GM18909 (cell line): ENCODE measurements around the gene IQCK.

Source experiments
- ATAC-seq: cut with Tn5 transposase; IDR thresholded peaks from one replicate; pipeline ENCODE4 v1.9.1; 2021; ENCODE audit warnings: mild to moderate bottlenecking; ENCODE audit not compliant: unreplicated experiment, poor library complexity

Gene IQCK

DNA sequence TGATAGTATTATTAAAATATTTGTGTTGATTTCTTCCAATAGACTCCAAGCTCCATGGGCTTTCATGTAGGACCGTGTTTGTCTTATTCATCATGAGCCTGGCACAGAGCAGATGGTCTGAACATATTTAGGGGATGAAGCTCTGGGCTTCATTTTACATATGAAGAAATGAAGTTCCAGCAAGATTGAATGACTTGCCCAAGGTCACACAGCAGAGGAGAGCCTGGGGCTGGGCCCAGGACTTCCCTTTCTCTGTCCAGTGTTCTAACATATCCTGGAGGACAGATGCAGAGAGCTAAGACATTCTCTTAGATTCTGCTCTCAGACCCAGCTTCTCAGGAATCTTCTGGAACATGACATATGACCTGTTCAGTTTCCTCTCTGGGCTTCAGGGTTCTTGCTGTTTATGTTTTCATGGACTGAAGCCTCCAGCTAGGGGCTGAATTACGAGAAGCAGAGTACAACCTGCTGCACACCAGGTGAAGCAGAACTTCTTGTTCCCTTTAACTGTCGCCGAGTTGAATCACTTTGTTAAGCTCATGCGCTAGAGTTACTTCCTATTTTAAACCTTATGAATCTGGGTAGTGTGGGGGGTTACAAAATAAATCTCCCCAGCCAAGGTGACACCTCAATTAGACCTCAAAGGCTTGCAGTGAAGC is 113.0 kb downstream of the IQCK start:
- no peak for ATAC-seq

DNA sequence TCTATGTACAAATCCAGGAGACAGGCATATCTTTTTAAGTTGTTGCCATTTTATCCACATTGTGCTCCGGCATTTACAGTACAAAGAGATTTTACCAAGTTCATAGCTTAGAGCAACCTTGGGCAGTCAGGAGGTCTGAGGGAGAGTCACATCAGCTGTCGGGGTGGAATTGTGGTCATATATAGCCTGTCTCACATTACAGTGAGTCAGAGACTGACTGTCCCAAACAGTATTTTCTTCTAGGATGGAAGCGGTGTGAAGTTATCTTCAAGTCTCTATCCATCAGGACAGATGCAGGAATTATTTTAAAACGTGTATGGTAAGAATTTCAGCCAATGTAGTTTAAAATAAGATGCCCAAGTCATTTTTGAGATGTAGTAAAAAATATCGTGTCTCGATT is 113.6 kb downstream of the IQCK start:
- no peak for ATAC-seq

DNA sequence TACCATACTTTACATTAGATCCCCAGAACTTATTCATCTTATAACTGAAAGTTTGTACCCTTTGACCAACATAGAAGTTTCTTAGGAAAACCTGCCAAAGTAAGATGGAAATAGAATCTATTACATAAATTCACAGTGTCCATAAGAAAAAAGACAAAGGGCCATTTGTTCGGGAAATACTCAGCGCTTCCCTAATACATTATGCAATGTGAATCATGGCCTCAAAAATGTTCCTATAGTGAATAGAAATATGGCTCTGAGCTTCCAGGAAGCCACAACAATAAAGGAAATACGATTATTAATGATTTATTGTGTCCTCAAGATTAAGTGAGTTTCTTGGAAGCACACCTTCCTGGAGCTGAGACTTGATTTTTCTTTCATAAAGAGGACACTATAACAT is 115.1 kb downstream of the IQCK start:
- no peak for ATAC-seq

- no peak for ATAC-seq
Measured at GRCh38 chr16:19833581-19833980, 115.5 kb downstream of the IQCK start.

GRCh38 chr16:19835196-19835595 is 117.1 kb downstream of the IQCK start:
- ATAC-seq, result no peak

GRCh38 chr16:19835968-19836421 is 117.9 kb downstream of the IQCK start:
- no peak for ATAC-seq

DNA sequence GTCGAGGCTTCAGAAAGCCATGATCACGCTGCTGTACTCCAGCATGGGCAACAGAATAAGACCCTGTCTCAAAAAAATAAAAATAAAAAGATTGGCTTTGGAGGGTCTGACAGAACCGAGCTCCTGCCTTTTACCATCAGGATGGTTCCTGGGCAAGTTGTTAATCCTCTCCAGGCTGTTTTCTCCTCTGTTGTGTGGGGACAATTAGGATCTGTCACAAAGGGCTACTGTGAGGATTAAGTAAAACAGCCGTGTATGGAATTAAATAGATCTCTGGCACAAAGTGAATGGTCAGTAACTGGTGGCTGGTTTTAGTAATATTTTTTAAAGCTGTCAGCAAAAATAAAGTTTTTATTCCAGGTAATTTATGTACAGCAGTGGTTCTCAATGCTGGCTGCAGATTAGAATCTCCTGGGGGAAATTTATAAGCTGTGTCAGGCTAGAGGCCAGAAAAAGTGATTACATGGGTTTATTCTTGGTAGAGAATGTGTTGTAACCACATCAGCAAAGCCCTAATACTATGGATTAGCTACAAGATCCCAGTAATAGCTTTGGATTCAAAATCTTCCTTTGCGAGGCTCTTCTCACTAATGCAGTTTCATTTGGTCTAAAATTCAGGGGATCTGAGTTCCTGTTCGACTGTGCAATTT is 119.4 kb downstream of the IQCK start:
- ATAC-seq, result no peak

GRCh38 chr16:19837984-19838707 is 120.1 kb downstream of the IQCK start:
- ATAC-seq, result no peak

DNA sequence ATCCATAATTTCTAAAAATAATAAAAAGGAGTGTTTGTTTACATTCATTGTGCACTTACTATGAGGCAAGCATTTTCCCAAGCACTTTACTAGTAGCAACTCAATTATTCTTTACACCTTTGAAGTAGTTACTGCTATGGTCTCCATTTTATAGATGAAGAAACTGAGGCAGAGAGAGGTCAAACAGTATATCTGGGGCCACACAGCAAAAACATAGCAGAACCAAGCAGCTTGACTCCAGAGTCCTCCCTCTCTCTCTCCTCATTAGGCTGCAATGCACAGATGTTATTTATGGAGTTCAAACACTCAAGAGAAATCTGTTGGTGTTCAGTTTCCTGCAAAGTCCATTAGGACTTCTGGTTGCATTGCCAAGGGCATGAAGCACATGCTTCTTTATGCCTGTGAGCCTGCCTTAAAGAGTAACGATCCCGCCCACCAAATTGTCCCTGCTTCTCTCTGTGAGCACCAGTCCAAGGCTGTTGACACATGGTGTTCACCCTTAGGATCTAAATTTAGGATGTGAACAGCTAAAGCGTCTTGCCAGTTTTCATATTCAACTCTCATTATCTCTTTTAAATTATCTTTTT is 122.5 kb downstream of the IQCK start:
- ATAC-seq, result no peak

DNA sequence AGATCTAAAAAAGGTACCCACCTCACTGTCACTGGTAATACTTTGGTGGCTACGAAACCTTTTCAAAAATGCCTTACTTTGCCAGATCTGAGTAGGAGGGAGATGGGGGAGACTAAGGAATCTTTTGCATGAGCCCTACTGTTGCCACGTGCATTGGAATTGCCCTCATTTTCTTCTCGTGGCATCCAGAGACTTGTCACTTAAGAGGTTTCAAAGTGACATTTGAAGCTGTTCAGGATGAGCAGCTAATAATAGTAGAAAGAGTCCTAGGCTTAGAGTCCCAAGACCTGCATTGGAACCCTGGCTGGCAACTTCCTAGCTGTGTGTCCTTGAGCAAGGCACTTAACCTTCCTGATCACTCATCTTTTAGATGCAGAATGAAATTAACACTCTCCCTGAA is 123.1 kb downstream of the IQCK start:
- no peak for ATAC-seq

GRCh38 chr16:19842426-19843157 is 124.5 kb downstream of the IQCK start:
- ATAC-seq, result no peak

DNA sequence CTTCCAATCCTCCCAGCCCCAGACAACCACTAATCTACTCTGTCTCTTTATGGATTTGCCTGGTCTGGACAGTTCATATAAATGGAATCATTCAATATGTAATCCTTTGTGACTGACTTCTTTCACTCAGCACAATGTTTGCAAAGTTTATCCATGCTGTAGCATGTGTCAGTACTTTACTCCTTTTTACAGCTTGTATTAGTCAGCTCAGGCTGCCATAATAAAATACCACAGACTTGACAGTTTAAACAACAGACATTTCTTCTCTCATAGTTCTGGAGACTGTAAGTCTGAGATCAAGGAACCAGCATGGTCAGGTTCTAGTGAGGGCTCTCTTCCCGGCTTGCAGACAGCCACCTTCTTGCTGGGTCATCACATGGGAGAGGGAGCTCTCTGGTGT is 125.3 kb downstream of the IQCK start:
- ATAC-seq, result no peak

DNA sequence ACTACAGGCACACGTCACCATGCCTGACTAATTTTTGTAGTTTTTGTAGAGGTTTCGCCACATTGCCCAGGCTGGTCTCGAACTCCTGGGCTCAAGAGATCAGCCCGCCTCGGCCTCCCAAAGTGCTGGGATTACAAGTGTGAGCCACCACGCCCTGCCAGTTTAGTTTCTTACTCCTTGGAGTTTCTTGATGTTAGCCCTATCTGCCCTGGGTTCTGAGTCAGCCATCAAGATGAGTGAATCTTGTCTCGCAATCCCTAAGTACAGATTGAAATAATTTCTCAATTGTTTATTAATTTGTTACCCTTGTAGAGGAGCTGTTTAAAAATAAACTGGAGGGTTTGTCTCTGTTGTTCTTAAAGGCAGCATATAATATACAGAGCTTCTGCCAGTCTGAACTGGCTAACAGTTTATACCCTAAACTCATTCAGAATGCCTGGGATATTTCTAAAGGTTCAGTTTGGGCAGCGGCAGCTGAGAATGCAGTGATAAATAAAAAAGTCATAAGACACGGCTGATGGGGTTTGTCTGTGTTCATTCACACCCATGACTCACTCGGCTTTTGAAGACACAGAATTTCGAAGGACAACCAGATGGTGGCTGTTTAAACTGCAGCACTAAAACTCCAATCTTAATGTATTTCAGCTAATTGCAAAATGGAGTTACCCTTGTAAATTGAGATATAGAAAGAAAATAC is 127.0 kb downstream of the IQCK start:
- no peak for ATAC-seq

- ATAC-seq, result no peak
Measured at GRCh38 chr16:19846436-19846835, 128.4 kb downstream of the IQCK start.

DNA sequence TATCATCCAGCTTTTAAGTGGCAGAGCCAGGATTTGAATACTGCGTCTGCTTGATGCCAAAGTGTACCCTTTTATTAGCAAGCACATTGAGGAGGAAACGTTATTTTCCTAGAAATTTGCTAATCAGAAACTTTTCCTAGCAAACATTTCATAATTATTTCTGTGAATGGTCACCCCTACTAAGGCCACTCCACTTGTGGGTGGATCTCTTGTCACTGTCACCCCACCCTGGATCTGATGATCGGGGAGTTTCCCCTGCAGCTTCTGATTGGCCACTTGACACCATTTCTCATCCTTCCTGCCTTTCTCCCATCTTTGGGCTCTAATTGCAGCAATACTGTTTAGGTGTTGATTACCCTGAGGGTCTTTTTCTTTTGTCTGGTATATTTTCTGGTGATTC is 130.7 kb downstream of the IQCK start:
- ATAC-seq, result no peak

DNA sequence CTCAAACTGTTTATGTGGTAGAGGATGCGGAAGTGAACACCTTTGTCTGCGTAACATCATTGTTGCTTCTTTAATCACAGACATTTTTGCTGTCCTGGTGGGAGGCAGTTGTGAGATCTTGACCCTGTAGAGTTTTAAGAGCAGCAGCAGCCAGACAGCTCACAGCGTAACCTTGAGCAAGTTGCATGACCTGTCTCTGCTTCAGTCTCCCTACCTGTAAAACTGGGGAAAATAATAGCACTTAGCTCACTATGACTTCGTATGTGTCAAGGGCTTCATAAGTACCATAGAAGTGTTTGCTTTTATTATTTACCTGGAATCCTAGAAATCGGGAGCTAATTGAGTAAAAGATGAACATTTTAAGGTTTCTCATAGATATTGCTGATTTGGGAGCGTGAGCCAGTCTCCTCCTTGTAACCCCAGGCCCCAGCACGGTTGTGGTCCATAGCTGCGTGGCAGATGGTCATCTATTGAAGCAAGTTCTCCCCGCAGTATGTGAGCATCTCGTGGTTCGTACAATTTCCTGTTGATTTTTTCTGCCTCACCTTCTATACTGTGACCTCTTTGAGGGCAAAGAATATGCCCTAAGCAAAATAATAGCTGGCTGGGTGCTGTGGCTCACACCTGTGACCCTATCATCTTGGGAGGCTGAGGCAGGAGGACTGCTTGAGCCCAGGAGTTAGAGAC is 132.2 kb downstream of the IQCK start:
- ATAC-seq, result no peak

- no peak for ATAC-seq
Measured at GRCh38 chr16:19851476-19851875, 133.4 kb downstream of the IQCK start.

DNA sequence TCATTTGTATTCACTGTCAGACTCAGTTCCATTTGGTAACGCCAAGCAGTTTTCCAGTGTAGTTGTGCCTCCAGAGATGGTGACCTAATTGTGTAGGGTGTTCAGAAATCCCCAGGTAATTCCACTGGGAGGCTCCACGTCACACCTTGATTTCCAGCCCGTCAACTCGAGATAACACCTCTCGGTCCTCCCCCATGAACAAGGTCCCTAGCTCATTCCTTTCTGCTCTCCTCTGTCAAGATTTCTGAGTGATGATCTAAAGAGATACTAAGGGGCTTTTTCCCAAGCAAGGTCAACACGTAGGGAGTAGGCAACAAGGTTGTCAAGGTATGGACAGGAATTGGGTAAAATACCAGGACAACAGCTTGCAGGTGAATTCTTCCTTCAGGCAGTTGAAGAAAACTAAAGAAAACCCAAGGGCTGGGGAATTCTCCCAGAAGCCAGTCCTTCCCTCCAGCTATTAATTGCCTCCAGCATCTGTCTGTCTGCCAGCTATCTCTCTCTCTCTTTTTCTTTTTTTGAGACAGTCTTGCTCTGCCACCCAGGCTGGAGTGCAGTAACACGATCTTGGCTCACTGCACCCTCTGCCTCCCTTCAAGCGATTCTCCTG is 135.2 kb downstream of the IQCK start:
- no peak for ATAC-seq
